Gastrocnemius medialis (tissue), 4 donors: ENCODE measurements around the gene NCK2.

Experiments used
- POLR2A ChIP-seq, 2 donors: fragments of 450-650 bp; IDR thresholded peaks; one replicate each; pipeline ENCODE4 v1.6.1; 2017; ENCODE audit warnings: antibody characterized with exemption in 2 of 2, mild to moderate bottlenecking in 2 of 2, moderate library complexity in 2 of 2
- TF ChIP-seq, protein P1 (sequence below), 5 experiments: fragments of 450-650 bp in 3 of 5; fragments of 200-600 bp in 2 of 5; sonication (generic) in 2 of 5; IDR thresholded peaks in 4 of 5; conservative IDR thresholded peaks in 1 of 5; 1 replicate in 4 of 5; 2 replicates in 1 of 5; pipeline ENCODE4 v1.5.1; 2016 to 2019; ENCODE audit warnings: antibody characterized with exemption in 5 of 5, mild to moderate bottlenecking in 3 of 5, moderate library complexity in 3 of 5

DNA sequence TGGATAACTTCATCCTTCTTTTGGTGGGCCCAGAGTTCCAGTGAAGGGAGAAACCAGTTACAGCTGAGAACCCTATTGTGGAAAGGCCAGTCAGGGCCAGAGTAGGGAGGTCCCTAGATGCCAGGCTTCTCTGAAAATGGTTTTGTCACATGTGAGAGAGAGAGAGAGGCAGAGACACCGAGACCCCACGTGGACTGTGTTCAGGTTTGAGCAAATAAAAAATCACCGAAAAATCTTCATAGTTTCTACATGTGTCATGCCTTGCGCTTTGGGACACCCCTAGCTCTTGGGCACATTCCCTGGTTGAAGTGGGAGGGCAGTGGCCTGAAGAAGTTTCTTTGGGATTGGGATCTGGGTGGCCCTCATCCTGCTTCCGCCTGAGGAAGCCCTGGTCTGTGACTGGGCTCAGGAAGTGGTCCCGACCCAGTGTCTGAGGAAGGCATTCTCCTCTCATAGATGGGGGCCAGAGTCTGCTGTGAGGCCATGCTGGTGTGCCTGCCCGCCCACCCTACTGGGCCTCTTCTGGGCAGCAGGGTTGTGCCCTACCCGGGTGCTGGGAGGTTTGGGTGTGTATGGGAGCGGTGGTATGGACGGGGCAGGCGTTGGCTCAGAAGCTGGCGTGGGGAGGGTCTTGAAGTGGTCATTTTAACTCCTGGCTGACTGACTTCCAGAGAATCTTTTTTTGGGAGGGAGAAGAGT lies 16.1 kb downstream of the NCK2 start:
- TF ChIP-seq POLR2A (IDR thresholded peaks at IDR 0.05): no peak
- TF ChIP-seq, protein P1, sequence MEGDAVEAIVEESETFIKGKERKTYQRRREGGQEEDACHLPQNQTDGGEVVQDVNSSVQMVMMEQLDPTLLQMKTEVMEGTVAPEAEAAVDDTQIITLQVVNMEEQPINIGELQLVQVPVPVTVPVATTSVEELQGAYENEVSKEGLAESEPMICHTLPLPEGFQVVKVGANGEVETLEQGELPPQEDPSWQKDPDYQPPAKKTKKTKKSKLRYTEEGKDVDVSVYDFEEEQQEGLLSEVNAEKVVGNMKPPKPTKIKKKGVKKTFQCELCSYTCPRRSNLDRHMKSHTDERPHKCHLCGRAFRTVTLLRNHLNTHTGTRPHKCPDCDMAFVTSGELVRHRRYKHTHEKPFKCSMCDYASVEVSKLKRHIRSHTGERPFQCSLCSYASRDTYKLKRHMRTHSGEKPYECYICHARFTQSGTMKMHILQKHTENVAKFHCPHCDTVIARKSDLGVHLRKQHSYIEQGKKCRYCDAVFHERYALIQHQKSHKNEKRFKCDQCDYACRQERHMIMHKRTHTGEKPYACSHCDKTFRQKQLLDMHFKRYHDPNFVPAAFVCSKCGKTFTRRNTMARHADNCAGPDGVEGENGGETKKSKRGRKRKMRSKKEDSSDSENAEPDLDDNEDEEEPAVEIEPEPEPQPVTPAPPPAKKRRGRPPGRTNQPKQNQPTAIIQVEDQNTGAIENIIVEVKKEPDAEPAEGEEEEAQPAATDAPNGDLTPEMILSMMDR (IDR thresholded peaks at IDR 0.05 in 4 of 5, conservative IDR thresholded peaks at IDR 0.05 in 1 of 5): no peak
